ENCODE data around the gene TRMT6. TPM values are rescaled to one million over a fixed set of nuclear protein-coding genes. Genes with fewer than 3 reads are reported as not detected.

The TRMT6 gene
- total RNA-seq, 4 donors from 2014 or later = 6.6 to 9.0 (median 8.8) TPM

- peaks cover 32 to 51% of the 10 kb centered on the region in 2 donors for H3K36me3 ChIP-seq
- H3K4me3 ChIP-seq (replicated peaks in 1 of 3) = no peak overlapping the region
- H3K9me3 ChIP-seq = no peaks in the 10 kb centered on the region
- intact Hi-C loops (cut with DNase I) = loop anchor here (10.0 kb wide), 1 partner anchor 414 kb away; no protein-coding TSS in a partner anchor
- no peaks in the 10 kb centered on the region for H3K4me1 ChIP-seq
- H3K27ac ChIP-seq = no peak overlapping the region
- WGBS, 2 donors = 81 to 84% methylated on average over 6 of the region's 6 CpGs
- no peak for DNase-seq
- no peaks in the 10 kb centered on the region for H3K27me3 ChIP-seq
- TF ChIP-seq, protein P1, sequence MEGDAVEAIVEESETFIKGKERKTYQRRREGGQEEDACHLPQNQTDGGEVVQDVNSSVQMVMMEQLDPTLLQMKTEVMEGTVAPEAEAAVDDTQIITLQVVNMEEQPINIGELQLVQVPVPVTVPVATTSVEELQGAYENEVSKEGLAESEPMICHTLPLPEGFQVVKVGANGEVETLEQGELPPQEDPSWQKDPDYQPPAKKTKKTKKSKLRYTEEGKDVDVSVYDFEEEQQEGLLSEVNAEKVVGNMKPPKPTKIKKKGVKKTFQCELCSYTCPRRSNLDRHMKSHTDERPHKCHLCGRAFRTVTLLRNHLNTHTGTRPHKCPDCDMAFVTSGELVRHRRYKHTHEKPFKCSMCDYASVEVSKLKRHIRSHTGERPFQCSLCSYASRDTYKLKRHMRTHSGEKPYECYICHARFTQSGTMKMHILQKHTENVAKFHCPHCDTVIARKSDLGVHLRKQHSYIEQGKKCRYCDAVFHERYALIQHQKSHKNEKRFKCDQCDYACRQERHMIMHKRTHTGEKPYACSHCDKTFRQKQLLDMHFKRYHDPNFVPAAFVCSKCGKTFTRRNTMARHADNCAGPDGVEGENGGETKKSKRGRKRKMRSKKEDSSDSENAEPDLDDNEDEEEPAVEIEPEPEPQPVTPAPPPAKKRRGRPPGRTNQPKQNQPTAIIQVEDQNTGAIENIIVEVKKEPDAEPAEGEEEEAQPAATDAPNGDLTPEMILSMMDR (IDR thresholded peaks at IDR 0.05) = no peak
- no peak for TF ChIP-seq POLR2A (IDR thresholded peaks at IDR 0.05)
These were observed 11.8 kb downstream of the TRMT6 start for GRCh38 chr20:5938456-5939029.

DNA sequence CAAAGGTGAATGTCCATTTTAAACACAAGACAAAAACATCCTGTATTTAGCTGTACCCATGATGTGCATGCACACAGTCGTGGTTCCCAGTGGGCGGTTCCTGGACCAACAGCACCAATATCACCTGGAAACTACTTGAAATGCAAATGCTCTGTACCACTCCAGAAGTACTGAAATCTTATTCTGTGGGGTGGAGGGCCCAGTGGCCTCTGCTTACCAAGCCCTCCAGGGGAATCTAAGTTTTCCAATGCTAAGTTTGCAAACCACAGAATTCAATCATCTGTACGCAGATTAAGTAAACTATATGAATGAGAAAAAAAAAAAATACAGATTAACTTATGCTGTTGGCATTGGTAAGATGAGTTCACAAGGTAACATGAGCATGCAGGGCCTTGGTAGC, 14.1 kb downstream of the TRMT6 start:
- no peaks in the 10 kb centered on the region for H3K9me3 ChIP-seq
- intact Hi-C loops (cut with DNase I) = loop anchor here (10.0 kb wide), 1 partner anchor 411 kb away; no protein-coding TSS in a partner anchor
- H3K27ac ChIP-seq = no peak overlapping the region
- no peak for DNase-seq
- H3K27me3 ChIP-seq = no peaks in the 10 kb centered on the region
- H3K4me1 ChIP-seq = no peaks in the 10 kb centered on the region
- peaks cover 20 to 28% of the 10 kb centered on the region in 2 donors for H3K36me3 ChIP-seq
- WGBS, 2 donors = 67 to 79% methylated on average over 3 of the region's 3 CpGs
- TF ChIP-seq POLR2A (IDR thresholded peaks at IDR 0.05) = no peak
- TF ChIP-seq, protein P1 (IDR thresholded peaks at IDR 0.05) = no peak
- H3K4me3 ChIP-seq (replicated peaks in 1 of 3) = no peak overlapping the region

DNA sequence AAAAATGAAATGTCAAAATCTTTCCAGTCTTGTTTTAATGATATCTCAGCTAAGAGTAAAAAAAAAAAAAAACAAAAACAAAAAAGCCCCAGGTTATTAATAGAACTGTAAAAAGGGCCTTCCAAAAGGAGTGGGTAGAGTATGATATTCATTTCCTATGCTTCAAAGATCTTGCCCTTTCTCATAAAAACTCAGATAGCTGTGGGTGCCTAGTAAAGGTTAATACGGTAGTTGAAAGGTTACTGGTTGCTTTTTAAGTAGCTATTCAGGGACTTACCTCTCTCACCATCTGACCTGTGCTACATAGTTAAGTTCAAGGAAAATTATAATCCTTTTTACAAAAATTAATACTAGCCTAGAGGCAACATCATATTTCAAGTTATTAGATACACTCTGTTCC, 14.9 kb downstream of the TRMT6 start:
- Histone ChIP-seq H3K4me3 (replicated peaks in 1 of 3) (no peak overlapping the region), H3K36me3 (peaks cover 12 to 20% of the 10 kb centered on the region in 2 donors), H3K27me3 (no peaks in the 10 kb centered on the region), H3K4me1 (no peaks in the 10 kb centered on the region), H3K27ac (no peak overlapping the region), H3K9me3 (no peaks in the 10 kb centered on the region)
- intact Hi-C loops (cut with DNase I) = loop anchor here (10.0 kb wide), 1 partner anchor 411 kb away; no protein-coding TSS in a partner anchor
- WGBS, 2 donors = 76 to 87% methylated on average over 1 of the region's 1 CpG
- no peak for DNase-seq
- TF ChIP-seq, protein P1 (IDR thresholded peaks at IDR 0.05) = no peak
- no peak for TF ChIP-seq POLR2A (IDR thresholded peaks at IDR 0.05)

DNA sequence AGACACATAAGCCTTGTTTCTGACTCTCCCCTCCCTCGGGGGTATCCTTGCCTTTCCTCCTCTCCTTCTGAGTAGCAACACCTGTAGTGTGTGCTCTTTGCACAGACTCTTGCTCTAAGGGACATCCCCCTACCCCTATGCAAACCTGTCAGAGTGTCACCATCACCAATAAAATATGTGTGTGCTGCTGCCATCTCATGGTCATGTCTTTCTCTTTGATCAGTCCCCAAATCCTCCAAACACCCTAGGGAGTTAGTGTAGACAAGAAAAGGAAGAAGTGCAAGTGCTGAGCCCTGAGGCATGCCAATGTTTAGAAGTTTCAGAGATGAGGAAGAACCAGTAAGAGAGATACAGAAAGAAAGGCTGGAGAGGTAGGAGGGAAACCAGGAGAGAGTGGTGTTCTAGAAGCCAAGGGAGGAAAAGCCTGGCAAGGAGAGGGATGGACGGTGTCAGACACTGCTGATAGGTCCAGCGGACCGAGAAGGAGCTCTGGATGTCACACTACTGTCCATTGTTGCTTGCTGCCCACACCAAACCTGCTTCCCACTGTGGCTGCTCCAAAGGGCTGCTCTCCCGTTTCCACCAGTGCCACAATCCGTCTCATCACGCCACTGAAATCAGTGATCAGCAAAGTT, 16.4 kb downstream of the TRMT6 start:
- H3K36me3 ChIP-seq = peaks cover 5% of the 10 kb centered on the region in 2 donors
- H3K9me3 ChIP-seq = no peaks in the 10 kb centered on the region
- intact Hi-C loops (cut with DNase I) = loop anchor here (10.0 kb wide), 1 partner anchor 409 kb away; no protein-coding TSS in a partner anchor
- H3K4me1 ChIP-seq = no peaks in the 10 kb centered on the region
- DNase-seq = no peak
- H3K27me3 ChIP-seq = no peaks in the 10 kb centered on the region
- 79 to 81% methylated on average over 7 of the region's 7 CpGs for WGBS, 2 donors
- TF ChIP-seq, protein P1 (IDR thresholded peaks at IDR 0.05) = no peak
- TF ChIP-seq POLR2A (IDR thresholded peaks at IDR 0.05) = no peak
- no peak overlapping the region for H3K27ac ChIP-seq
- no peak overlapping the region for H3K4me3 ChIP-seq (replicated peaks in 1 of 3)

DNA sequence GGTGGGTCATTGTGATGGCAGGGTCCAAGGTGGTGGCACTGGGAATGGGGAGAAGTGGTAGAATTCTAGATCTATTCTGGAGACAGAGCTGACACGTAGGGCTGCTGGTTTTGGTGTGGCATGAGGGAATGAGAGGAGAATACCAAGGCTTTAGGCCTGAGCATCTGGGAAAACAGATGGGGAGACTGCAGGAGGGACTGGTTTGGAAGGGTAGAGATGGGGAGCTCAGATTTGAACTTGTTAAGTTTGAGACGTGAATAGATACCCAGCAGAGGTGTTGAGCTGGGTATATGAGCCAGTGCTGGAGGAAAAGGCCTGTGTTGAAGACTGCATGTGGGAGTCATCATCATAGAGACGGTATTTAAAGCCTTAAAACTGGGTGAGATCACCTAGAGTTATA, 17.5 kb downstream of the TRMT6 start:
- Histone ChIP-seq H3K27me3 (no peaks in the 10 kb centered on the region), H3K9me3 (no peaks in the 10 kb centered on the region), H3K27ac (no peak overlapping the region), H3K4me3 (replicated peaks in 1 of 3) (no peak overlapping the region), H3K36me3 (peaks cover 0 to under 1% of the 10 kb centered on the region in 2 donors), H3K4me1 (no peaks in the 10 kb centered on the region)
- DNase-seq = no peak
- intact Hi-C loops (cut with DNase I) = loop anchor here (10.0 kb wide), 1 partner anchor 408 kb away; no protein-coding TSS in a partner anchor
- WGBS, 2 donors = 79 to 82% methylated on average over 3 of the region's 3 CpGs
- TF ChIP-seq POLR2A (IDR thresholded peaks at IDR 0.05) = no peak
- TF ChIP-seq, protein P1 (IDR thresholded peaks at IDR 0.05) = no peak

Data from thyroid gland (tissue), 4 donors.